ENCODE data around the gene IKZF4.
"Not testable (repeated sequence)": the region's sequence is repeated elsewhere in the genome, so short reads cannot be mapped to it uniquely, and the experiment has no call there.

IKZF4 gene

GRCh38 chr12:56038022-56038655 is 17.3 kb downstream of the IKZF4 start:
- no peak overlapping the region for H3K4me3 ChIP-seq (ENCODE audit: low read depth, low read length)

- H3K4me3 ChIP-seq (ENCODE audit: low read depth, low read length) = no peak overlapping the region
Measured at GRCh38 chr12:56040151-56040550, 19.3 kb downstream of the IKZF4 start.

- peak overlapping the region; percentile 29 for H3K4me3 ChIP-seq (ENCODE audit: low read depth, low read length)
Measured at GRCh38 chr12:56040963-56041551, 20.2 kb downstream of the IKZF4 start.

GRCh38 chr12:56041552-56042429 is 20.9 kb downstream of the IKZF4 start, which contains the start of gene RPS26:
TSS of gene RPS26 (plus strand) at chr12:56041918. CDS start at chr12:56042167, 249 bp downstream.
- H3K4me3 ChIP-seq (ENCODE audit: low read depth, low read length) = peak within 1 kb of the TSS; percentile 99

GRCh38 chr12:56042430-56042813 is 21.6 kb downstream of the IKZF4 start:
- peak overlapping the region; percentile 99 for H3K4me3 ChIP-seq (ENCODE audit: low read depth, low read length)

- peak overlapping the region; percentile 99 for H3K4me3 ChIP-seq (ENCODE audit: low read depth, low read length)
Measured at GRCh38 chr12:56042843-56043242, 22.0 kb downstream of the IKZF4 start.

- H3K4me3 ChIP-seq (ENCODE audit: low read depth, low read length) = no peak overlapping the region
Measured at GRCh38 chr12:56046027-56046780, 25.4 kb downstream of the IKZF4 start.

GRCh38 chr12:56053407-56053893 is 32.6 kb downstream of the IKZF4 start:
- H3K4me3 ChIP-seq (ENCODE audit: low read depth, low read length) = no peak overlapping the region

- not testable (repeated sequence) for H3K4me3 ChIP-seq (ENCODE audit: low read depth, low read length)
Measured at GRCh38 chr12:56059964-56060363, 39.1 kb downstream of the IKZF4 start.

GRCh38 chr12:56061982-56062381 is 41.1 kb downstream of the IKZF4 start:
- no peak overlapping the region for H3K4me3 ChIP-seq (ENCODE audit: low read depth, low read length)

GRCh38 chr12:56062996-56063395 is 42.2 kb downstream of the IKZF4 start:
- H3K4me3 ChIP-seq (ENCODE audit: low read depth, low read length) = no peak overlapping the region

GRCh38 chr12:56071648-56072047 is 50.8 kb downstream of the IKZF4 start:
- no peak overlapping the region for H3K4me3 ChIP-seq (ENCODE audit: low read depth, low read length)

GRCh38 chr12:56074396-56074795 is 53.6 kb downstream of the IKZF4 start:
- no peak overlapping the region for H3K4me3 ChIP-seq (ENCODE audit: low read depth, low read length)

GRCh38 chr12:56077966-56078365 is 57.1 kb downstream of the IKZF4 start:
- H3K4me3 ChIP-seq (ENCODE audit: low read depth, low read length) = not testable (repeated sequence)

GRCh38 chr12:56078427-56078826 is 57.6 kb downstream of the IKZF4 start:
- H3K4me3 ChIP-seq (ENCODE audit: low read depth, low read length) = no peak overlapping the region

- H3K4me3 ChIP-seq (ENCODE audit: low read depth, low read length) = peak overlapping the region; percentile 86
Measured at GRCh38 chr12:56078931-56079722, 58.3 kb downstream of the IKZF4 start.

GRCh38 chr12:56079723-56080555 is 59.1 kb downstream of the IKZF4 start, which contains the start of gene ERBB3:
TSS of gene ERBB3 (plus strand) at chr12:56080165. CDS start at chr12:56080301, 136 bp downstream.
- H3K4me3 ChIP-seq (ENCODE audit: low read depth, low read length) = peak within 1 kb of the TSS; percentile 86

GRCh38 chr12:56080556-56081138 is 59.8 kb downstream of the IKZF4 start:
- peak overlapping the region; percentile 86 for H3K4me3 ChIP-seq (ENCODE audit: low read depth, low read length)
